Fibroblast of the aortic adventitia (primary cell): Measurements from ENCODE around the gene MIPEP. TPM values are rescaled to one million over a fixed set of nuclear protein-coding genes. Genes with fewer than 3 reads are reported as not detected.
"Not testable (repeated sequence)": the region's sequence is repeated elsewhere in the genome, so short reads cannot be mapped to it uniquely, and the experiment has no call there.

Experiments used
- DNase-seq: peaks from one replicate; pipeline ENCODE4 v3.0.0-alpha.2; 2010; ENCODE audit warnings: low read depth
- H3K4me3 ChIP-seq: 2 replicates; pipeline ENCODE4 v1.5.1; 2011; ENCODE audit warnings: low read depth, mild to moderate bottlenecking, control low read depth, low read length, moderate library complexity
- CTCF ChIP-seq: IDR thresholded peaks from 2 replicates; pipeline ENCODE4 v1.5.1; 2011; ENCODE audit warnings: mild to moderate bottlenecking, low read length, control low read depth, inconsistent platforms; ENCODE audit not compliant: insufficient read depth
- total RNA-seq: library from RNA; depleted of rRNA; stranded (reverse); fragments of >200 nt; gene quantifications from 2 replicates; pipeline ENCODE4 v1.2.3, GENCODE V29; 2012; ENCODE audit warnings: low replicate concordance

MIPEP gene
- total RNA-seq, 1 donor: 28.1 TPM

- no peak overlapping the region for H3K4me3 ChIP-seq
- no peak for DNase-seq
Measured at GRCh38 chr13:23883255-23883654, 5.9 kb downstream of the MIPEP start.

GRCh38 chr13:23881402-23881800, 7.8 kb downstream of the MIPEP start:
- DNase-seq, H3K4me3 ChIP-seq: not testable (repeated sequence)

More at GRCh38 chr13:23883255-23883654, 5.9 kb downstream of the MIPEP start:
- no peak for TF ChIP-seq CTCF

- not testable (repeated sequence) for DNase-seq, H3K4me3 ChIP-seq
Measured at GRCh38 chr13:23880493-23881401, 8.5 kb downstream of the MIPEP start.

- TF ChIP-seq CTCF: no peak
- H3K4me3 ChIP-seq: no peak overlapping the region
- DNase-seq: no peak
Measured at GRCh38 chr13:23877286-23877685, 11.9 kb downstream of the MIPEP start.

- TF ChIP-seq CTCF: peak; percentile 46
- DNase-seq: peak; percentile 24
- no peak overlapping the region for H3K4me3 ChIP-seq
Measured at GRCh38 chr13:23876265-23876664, 12.9 kb downstream of the MIPEP start.

- TF ChIP-seq CTCF: peak; percentile 42
- no peak overlapping the region for H3K4me3 ChIP-seq
- peak; percentile 66 for DNase-seq
Measured at GRCh38 chr13:23871616-23872220, 17.5 kb downstream of the MIPEP start.

GRCh38 chr13:23870356-23871140, 18.7 kb downstream of the MIPEP start:
- TF ChIP-seq CTCF: no peak
- no peak overlapping the region for H3K4me3 ChIP-seq
- no peak for DNase-seq
